GM21381 (cell line): ENCODE data around the gene DHRS7.

Source experiments
- ATAC-seq: cut with Tn5 transposase; IDR thresholded peaks from one replicate; pipeline ENCODE4 v1.9.1; 2021; ENCODE audit warnings: mild to moderate bottlenecking, moderate library complexity; ENCODE audit not compliant: unreplicated experiment

DHRS7 gene

GRCh38 chr14:60188115-60188514 lies 22.9 kb upstream of the DHRS7 start:
- ATAC-seq, result no peak

- no peak for ATAC-seq
Observed at GRCh38 chr14:60184905-60185555, 19.8 kb upstream of the DHRS7 start.

- ATAC-seq, result no peak
Observed at GRCh38 chr14:60184146-60184904, 19.1 kb upstream of the DHRS7 start.

- ATAC-seq, result no peak
Observed at GRCh38 chr14:60183741-60184140, 18.5 kb upstream of the DHRS7 start.

GRCh38 chr14:60183138-60183537 lies 17.9 kb upstream of the DHRS7 start:
- ATAC-seq, result no peak

- ATAC-seq, result no peak
Observed at GRCh38 chr14:60179431-60179869, 14.3 kb upstream of the DHRS7 start.

- ATAC-seq, result no peak
Observed at GRCh38 chr14:60178820-60179219, 13.6 kb upstream of the DHRS7 start.

- no peak for ATAC-seq
Observed at GRCh38 chr14:60178164-60178563, 13.0 kb upstream of the DHRS7 start.

- ATAC-seq, result no peak
Observed at GRCh38 chr14:60175255-60175902, 10.2 kb upstream of the DHRS7 start.

GRCh38 chr14:60174352-60175254 lies 9.4 kb upstream of the DHRS7 start:
- no peak for ATAC-seq

- ATAC-seq, result no peak
Observed at GRCh38 chr14:60171690-60172089, 6.5 kb upstream of the DHRS7 start.

- ATAC-seq, result no peak
Observed at GRCh38 chr14:60170948-60171347, 5.8 kb upstream of the DHRS7 start.

- no peak for ATAC-seq
Observed at GRCh38 chr14:60169722-60170121, 4.5 kb upstream of the DHRS7 start.

- no peak for ATAC-seq
Observed at GRCh38 chr14:60166142-60166541, 944 bp upstream of the DHRS7 start.

GRCh38 chr14:60165547-60165876 lies 314 bp upstream of the DHRS7 start:
- no peak for ATAC-seq

GRCh38 chr14:60164404-60164711 lies 840 bp downstream of the DHRS7 start:
- ATAC-seq, result peak; percentile 2

GRCh38 chr14:60163693-60164092 lies 1.5 kb downstream of the DHRS7 start:
- no peak for ATAC-seq

- ATAC-seq, result no peak
Observed at GRCh38 chr14:60161196-60162107, 3.7 kb downstream of the DHRS7 start.

GRCh38 chr14:60160422-60160821 lies 4.8 kb downstream of the DHRS7 start:
- ATAC-seq, result no peak

- no peak for ATAC-seq
Observed at GRCh38 chr14:60154671-60155070, 10.5 kb downstream of the DHRS7 start.
